HEK293 (cell line): Measurements from ENCODE around the gene BMF.

Source experiments
- CTCF ChIA-PET: fragments of 350-600 bp; formaldehyde crosslinking; extraction: SDS; loops from one replicate; lab custom pipeline; 2021; ENCODE audit warnings: antibody characterized with exemption; lab: Yijun Ruan, JAX
- POLR2A ChIA-PET: fragments of 300-600 bp; formaldehyde crosslinking; extraction: SDS; loops from one replicate; lab custom pipeline; 2020; ENCODE audit warnings: antibody characterized with exemption, inconsistent platforms; lab: Yijun Ruan, JAX
- H3K27ac ChIP-seq: fragments of 200-500 bp; sonication (Bioruptor generic); 2 replicates; pipeline ENCODE4 v1.5.1; 2014; ENCODE audit warnings: low read depth, low read length, control low read depth, inconsistent platforms; ENCODE audit errors: extremely low read depth
- H3K36me3 ChIP-seq, 2 experiments: fragments of 200-500 bp in 1 of 2; sonication (Bioruptor generic) in 1 of 2; 1 replicate in 1 of 2; 2 replicates in 1 of 2; pipeline ENCODE4 v1.5.1; 2014 to 2017; ENCODE audit warnings: inconsistent platforms in 2 of 2, low read length in 2 of 2; ENCODE audit not compliant: control insufficient read depth in 2 of 2, insufficient read depth in 1 of 2
- H3K4me1 ChIP-seq: fragments of 200-500 bp; sonication (Bioruptor generic); 2 replicates; pipeline ENCODE4 v1.5.1; 2014; ENCODE audit warnings: mild to moderate bottlenecking, low read length, inconsistent platforms; ENCODE audit not compliant: control insufficient read depth, insufficient read depth
- H3K4me3 ChIP-seq: 2 replicates; pipeline ENCODE4 v1.5.1; 2011; ENCODE audit warnings: low read depth, mild to moderate bottlenecking, control low read depth, low read length, moderate library complexity
- H3K9me3 ChIP-seq: fragments of 200-500 bp; sonication (Bioruptor generic); 2 replicates; pipeline ENCODE4 v1.5.1; 2014; ENCODE audit warnings: low read depth, low read length, inconsistent platforms; ENCODE audit not compliant: control insufficient read depth, insufficient read depth
- GLI4 ChIP-seq: fragments of 450-650 bp; formaldehyde crosslinking; IDR thresholded peaks from 2 replicates; pipeline ENCODE4 v1.5.1; 2016; ENCODE audit warnings: missing biosample characterization, missing genetic modification characterization
- KLF7 ChIP-seq: fragments of 450-650 bp; formaldehyde crosslinking; IDR thresholded peaks from 2 replicates; pipeline ENCODE4 v1.5.1; 2016; ENCODE audit warnings: missing biosample characterization, missing genetic modification characterization, borderline replicate concordance
- ZBTB17 ChIP-seq: fragments of 450-650 bp; formaldehyde crosslinking; IDR thresholded peaks from 2 replicates; pipeline ENCODE4 v1.5.1; 2016; ENCODE audit warnings: missing biosample characterization, missing genetic modification characterization
- ZNF138 ChIP-seq: fragments of 450-650 bp; formaldehyde crosslinking; IDR thresholded peaks from 2 replicates; pipeline ENCODE4 v1.5.1; 2016; ENCODE audit warnings: missing biosample characterization, missing genetic modification characterization, borderline replicate concordance
- ZNF184 ChIP-seq: fragments of 450-650 bp; IDR thresholded peaks from 2 replicates; pipeline ENCODE4 v1.5.1; 2018; ENCODE audit warnings: missing biosample characterization, mild to moderate bottlenecking, missing genetic modification characterization
- ZNF202 ChIP-seq: fragments of 450-650 bp; formaldehyde crosslinking; IDR thresholded peaks from 2 replicates; pipeline ENCODE4 v1.5.1; 2016; ENCODE audit warnings: missing biosample characterization, missing genetic modification characterization, borderline replicate concordance
- ZNF239 ChIP-seq: fragments of 450-650 bp; formaldehyde crosslinking; IDR thresholded peaks from 2 replicates; pipeline ENCODE4 v1.5.1; 2016; ENCODE audit warnings: missing biosample characterization, missing genetic modification characterization
- ZNF248 ChIP-seq: fragments of 450-650 bp; formaldehyde crosslinking; IDR thresholded peaks from 2 replicates; pipeline ENCODE4 v1.5.1; 2017; ENCODE audit warnings: missing biosample characterization, missing genetic modification characterization
- ZNF521 ChIP-seq: fragments of 450-650 bp; formaldehyde crosslinking; IDR thresholded peaks from 2 replicates; pipeline ENCODE4 v1.5.1; 2017; ENCODE audit warnings: missing biosample characterization, mild to moderate bottlenecking, missing genetic modification characterization
- ZNF585B ChIP-seq: fragments of 450-650 bp; formaldehyde crosslinking; IDR thresholded peaks from 2 replicates; pipeline ENCODE4 v1.5.1; 2016; ENCODE audit warnings: missing biosample characterization, missing genetic modification characterization
- ZNF600 ChIP-seq: fragments of 450-650 bp; formaldehyde crosslinking; IDR thresholded peaks from 2 replicates; pipeline ENCODE4 v1.5.1; 2016; ENCODE audit warnings: missing biosample characterization, missing genetic modification characterization
- ZNF623 ChIP-seq: fragments of 450-650 bp; formaldehyde crosslinking; IDR thresholded peaks from 2 replicates; pipeline ENCODE4 v1.5.1; 2016; ENCODE audit warnings: missing biosample characterization, missing genetic modification characterization
- ZNF677 ChIP-seq: fragments of 450-650 bp; IDR thresholded peaks from 2 replicates; pipeline ENCODE4 v1.5.0; 2018; ENCODE audit warnings: missing biosample characterization, mild to moderate bottlenecking, missing genetic modification characterization, moderate library complexity
- ZNF785 ChIP-seq: fragments of 450-650 bp; formaldehyde crosslinking; IDR thresholded peaks from 2 replicates; pipeline ENCODE4 v1.5.1; 2016; ENCODE audit warnings: missing biosample characterization, missing genetic modification characterization
- TF ChIP-seq, protein P1 (sequence below): fragments of 450-650 bp; formaldehyde crosslinking; IDR thresholded peaks from 2 replicates; pipeline ENCODE4 v1.5.1; 2016; ENCODE audit warnings: missing biosample characterization, missing genetic modification characterization
- TF ChIP-seq, protein P2 (sequence below): IDR thresholded peaks from 2 replicates; pipeline ENCODE4 v1.6.1; 2011; ENCODE audit warnings: mild to moderate bottlenecking, low read depth, low read length, borderline replicate concordance
- TF ChIP-seq, protein P3 (sequence below): fragments of 450-650 bp; formaldehyde crosslinking; IDR thresholded peaks from 2 replicates; pipeline ENCODE4 v1.5.1; 2016; ENCODE audit warnings: missing biosample characterization, missing genetic modification characterization
- TF ChIP-seq, protein P4 (sequence below): fragments of 450-650 bp; formaldehyde crosslinking; optimal IDR thresholded peaks from 2 replicates; pipeline ENCODE3; 2016; ENCODE audit warnings: missing biosample characterization, mild to moderate bottlenecking, missing genetic modification characterization
- TF ChIP-seq, protein P5 (sequence below): fragments of 450-650 bp; formaldehyde crosslinking; IDR thresholded peaks from 2 replicates; pipeline ENCODE4 v1.5.1; 2016; ENCODE audit warnings: missing biosample characterization, missing genetic modification characterization
- TF ChIP-seq, protein P6 (sequence below): fragments of 450-650 bp; formaldehyde crosslinking; IDR thresholded peaks from 2 replicates; pipeline ENCODE4 v1.5.1; 2017; ENCODE audit warnings: missing biosample characterization, missing genetic modification characterization

BMF gene

DNA sequence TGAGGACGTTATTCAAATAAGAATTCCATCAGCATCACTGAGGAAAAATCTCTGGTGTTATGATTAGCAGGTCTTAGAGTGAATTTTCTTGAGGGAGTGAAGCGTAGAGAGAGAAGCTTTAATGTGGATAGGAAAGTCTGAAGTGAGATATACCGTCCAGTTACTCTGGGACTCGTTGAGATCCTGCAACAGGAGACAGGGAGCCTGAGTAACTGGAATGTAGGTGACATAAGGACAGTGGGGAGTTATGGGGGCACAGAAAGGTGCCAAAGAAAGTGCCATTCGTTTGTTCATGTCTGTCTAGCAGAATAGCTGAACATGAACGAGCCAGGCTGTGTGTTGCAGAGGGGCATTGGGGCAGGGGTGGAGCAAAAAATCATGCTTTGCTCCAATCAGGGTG is 42.8 kb upstream of the BMF start:
- Histone ChIP-seq H3K27ac (no peak overlapping the region), H3K4me3 (no peak overlapping the region), H3K9me3 (no peaks in the 10 kb centered on the region), H3K4me1 (0 out of 2 replicates have a peak, but pooled peaks cover 3% of the 10 kb centered on the region), H3K36me3 (no peaks in the 10 kb centered on the region)
- ChIA-PET CTCF (no interaction called here), POLR2A (interaction anchor here (0.6 to 0.8 kb wide), 2 partner anchors 10 to 258 kb away, joined by 3 read pairs; no protein-coding TSS in a partner anchor)
- TF ChIP-seq ZNF785 (tag by site-specific recombination) (no peak), GLI4 (tag by site-specific recombination) (no peak), ZNF202 (tag by site-specific recombination) (no peak), ZNF521 (no peak), ZNF623 (no peak), ZNF600 (tag by site-specific recombination) (no peak), ZNF239 (tag by site-specific recombination) (no peak)
- TF ChIP-seq, protein P1, sequence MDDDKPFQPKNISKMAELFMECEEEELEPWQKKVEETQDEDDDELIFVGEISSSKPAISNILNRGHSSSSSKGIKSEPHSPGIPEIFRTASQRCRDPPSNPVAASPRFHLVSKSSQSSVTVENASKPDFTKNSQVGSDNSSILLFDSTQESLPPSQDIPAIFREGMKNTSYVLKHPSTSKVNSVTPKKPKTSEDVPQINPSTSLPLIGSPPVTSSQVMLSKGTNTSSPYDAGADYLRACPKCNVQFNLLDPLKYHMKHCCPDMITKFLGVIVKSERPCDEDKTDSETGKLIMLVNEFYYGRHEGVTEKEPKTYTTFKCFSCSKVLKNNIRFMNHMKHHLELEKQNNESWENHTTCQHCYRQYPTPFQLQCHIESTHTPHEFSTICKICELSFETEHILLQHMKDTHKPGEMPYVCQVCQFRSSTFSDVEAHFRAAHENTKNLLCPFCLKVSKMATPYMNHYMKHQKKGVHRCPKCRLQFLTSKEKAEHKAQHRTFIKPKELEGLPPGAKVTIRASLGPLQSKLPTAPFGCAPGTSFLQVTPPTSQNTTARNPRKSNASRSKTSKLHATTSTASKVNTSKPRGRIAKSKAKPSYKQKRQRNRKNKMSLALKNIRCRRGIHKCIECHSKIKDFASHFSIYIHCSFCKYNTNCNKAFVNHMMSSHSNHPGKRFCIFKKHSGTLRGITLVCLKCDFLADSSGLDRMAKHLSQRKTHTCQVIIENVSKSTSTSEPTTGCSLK (tag by site-specific recombination), result no peak
- TF ChIP-seq, protein P2, sequence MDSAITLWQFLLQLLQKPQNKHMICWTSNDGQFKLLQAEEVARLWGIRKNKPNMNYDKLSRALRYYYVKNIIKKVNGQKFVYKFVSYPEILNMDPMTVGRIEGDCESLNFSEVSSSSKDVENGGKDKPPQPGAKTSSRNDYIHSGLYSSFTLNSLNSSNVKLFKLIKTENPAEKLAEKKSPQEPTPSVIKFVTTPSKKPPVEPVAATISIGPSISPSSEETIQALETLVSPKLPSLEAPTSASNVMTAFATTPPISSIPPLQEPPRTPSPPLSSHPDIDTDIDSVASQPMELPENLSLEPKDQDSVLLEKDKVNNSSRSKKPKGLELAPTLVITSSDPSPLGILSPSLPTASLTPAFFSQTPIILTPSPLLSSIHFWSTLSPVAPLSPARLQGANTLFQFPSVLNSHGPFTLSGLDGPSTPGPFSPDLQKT, result no peak
- TF ChIP-seq, protein P3, sequence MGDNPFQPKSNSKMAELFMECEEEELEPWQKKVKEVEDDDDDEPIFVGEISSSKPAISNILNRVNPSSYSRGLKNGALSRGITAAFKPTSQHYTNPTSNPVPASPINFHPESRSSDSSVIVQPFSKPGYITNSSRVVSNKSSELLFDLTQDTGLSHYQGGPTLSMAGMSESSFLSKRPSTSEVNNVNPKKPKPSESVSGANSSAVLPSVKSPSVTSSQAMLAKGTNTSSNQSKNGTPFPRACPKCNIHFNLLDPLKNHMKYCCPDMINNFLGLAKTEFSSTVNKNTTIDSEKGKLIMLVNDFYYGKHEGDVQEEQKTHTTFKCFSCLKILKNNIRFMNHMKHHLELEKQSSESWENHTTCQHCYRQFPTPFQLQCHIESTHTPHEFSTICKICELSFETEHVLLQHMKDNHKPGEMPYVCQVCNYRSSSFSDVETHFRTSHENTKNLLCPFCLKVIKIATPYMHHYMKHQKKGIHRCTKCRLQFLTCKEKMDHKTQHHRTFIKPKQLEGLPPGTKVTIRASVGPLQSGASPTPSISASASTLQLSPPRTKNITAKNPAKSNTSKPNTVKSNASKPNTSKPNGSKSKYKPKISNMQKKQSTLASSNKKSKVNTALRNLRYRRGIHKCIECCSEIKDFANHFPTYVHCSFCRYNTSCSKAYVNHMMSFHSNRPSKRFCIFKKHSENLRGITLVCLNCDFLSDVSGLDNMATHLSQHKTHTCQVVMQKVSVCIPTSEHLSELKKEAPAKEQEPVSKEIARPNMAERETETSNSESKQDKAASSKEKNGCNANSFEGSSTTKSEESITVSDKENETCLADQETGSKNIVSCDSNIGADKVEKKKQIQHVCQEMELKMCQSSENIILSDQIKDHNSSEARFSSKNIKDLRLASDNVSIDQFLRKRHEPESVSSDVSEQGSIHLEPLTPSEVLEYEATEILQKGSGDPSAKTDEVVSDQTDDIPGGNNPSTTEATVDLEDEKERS (tag by site-specific recombination), result no peak

DNA sequence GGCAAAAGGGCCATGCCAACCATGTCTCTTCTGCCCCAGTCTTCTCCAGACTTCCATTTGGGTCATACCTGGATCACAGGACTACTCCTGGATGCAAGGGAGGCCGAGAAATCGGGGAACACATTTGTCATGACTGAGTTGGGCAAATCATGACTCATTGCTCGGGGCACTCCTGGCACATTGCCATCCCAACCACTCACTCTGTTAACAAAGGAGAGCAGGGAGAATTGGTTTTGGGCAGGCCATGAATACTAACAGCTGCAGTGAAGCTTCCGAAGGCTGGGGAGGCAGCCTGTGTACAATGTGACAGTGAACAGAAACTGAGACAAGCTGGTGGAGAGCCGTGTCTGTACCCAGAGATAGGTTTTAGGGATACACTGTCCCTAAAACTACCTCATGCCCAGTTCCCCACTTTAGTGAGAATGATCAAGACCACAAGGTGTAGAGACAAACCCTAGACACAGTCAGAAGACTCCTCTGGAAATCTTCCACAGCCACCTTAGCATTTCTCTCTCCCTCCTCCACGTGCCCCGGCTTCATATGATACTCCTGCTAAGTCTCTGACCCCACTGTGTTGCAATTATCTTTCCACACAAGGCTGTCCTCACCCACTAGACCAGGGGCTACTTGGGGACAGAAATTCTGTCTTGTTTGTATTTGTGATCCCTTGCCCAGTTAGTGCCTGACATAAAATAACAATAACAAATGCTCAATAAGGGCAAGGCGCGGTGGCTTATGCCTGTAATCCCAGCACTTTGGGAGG is 41.7 kb upstream of the BMF start:
- Histone ChIP-seq H3K36me3 (no peaks in the 10 kb centered on the region), H3K27ac (no peak overlapping the region), H3K4me1 (0 out of 2 replicates have a peak, but pooled peaks cover 3% of the 10 kb centered on the region), H3K9me3 (no peaks in the 10 kb centered on the region), H3K4me3 (no peak overlapping the region)
- CTCF ChIA-PET, result no interaction called here
- POLR2A ChIA-PET, result no interaction called here
- TF ChIP-seq, protein P4, sequence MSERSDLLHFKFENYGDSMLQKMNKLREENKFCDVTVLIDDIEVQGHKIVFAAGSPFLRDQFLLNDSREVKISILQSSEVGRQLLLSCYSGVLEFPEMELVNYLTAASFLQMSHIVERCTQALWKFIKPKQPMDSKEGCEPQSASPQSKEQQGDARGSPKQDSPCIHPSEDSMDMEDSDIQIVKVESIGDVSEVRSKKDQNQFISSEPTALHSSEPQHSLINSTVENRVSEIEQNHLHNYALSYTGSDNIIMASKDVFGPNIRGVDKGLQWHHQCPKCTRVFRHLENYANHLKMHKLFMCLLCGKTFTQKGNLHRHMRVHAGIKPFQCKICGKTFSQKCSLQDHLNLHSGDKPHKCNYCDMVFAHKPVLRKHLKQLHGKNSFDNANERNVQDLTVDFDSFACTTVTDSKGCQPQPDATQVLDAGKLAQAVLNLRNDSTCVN (tag by site-specific recombination), result no peak
- TF ChIP-seq, protein P5, sequence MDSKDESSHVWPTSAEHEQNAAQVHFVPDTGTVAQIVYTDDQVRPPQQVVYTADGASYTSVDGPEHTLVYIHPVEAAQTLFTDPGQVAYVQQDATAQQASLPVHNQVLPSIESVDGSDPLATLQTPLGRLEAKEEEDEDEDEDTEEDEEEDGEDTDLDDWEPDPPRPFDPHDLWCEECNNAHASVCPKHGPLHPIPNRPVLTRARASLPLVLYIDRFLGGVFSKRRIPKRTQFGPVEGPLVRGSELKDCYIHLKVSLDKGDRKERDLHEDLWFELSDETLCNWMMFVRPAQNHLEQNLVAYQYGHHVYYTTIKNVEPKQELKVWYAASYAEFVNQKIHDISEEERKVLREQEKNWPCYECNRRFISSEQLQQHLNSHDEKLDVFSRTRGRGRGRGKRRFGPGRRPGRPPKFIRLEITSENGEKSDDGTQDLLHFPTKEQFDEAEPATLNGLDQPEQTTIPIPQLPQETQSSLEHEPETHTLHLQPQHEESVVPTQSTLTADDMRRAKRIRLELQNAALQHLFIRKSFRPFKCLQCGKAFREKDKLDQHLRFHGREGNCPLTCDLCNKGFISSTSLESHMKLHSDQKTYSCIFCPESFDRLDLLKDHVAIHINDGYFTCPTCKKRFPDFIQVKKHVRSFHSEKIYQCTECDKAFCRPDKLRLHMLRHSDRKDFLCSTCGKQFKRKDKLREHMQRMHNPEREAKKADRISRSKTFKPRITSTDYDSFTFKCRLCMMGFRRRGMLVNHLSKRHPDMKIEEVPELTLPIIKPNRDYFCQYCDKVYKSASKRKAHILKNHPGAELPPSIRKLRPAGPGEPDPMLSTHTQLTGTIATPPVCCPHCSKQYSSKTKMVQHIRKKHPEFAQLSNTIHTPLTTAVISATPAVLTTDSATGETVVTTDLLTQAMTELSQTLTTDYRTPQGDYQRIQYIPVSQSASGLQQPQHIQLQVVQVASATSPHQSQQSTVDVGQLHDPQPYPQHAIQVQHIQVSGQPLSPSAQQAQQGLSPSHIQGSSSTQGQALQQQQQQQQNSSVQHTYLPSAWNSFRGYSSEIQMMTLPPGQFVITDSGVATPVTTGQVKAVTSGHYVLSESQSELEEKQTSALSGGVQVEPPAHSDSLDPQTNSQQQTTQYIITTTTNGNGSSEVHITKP (tag by site-specific recombination), result peak; percentile 34; the same call in 1 of the 2 replicates
- TF ChIP-seq ZNF184 (tag by site-specific recombination) (no peak), ZNF138 (tag by site-specific recombination) (no peak), ZNF248 (tag by site-specific recombination) (no peak), ZNF585B (tag by site-specific recombination) (no peak), ZBTB17 (peak; percentile 50), ZNF677 (no peak), KLF7 (tag by site-specific recombination) (no peak)
- TF ChIP-seq, protein P6, sequence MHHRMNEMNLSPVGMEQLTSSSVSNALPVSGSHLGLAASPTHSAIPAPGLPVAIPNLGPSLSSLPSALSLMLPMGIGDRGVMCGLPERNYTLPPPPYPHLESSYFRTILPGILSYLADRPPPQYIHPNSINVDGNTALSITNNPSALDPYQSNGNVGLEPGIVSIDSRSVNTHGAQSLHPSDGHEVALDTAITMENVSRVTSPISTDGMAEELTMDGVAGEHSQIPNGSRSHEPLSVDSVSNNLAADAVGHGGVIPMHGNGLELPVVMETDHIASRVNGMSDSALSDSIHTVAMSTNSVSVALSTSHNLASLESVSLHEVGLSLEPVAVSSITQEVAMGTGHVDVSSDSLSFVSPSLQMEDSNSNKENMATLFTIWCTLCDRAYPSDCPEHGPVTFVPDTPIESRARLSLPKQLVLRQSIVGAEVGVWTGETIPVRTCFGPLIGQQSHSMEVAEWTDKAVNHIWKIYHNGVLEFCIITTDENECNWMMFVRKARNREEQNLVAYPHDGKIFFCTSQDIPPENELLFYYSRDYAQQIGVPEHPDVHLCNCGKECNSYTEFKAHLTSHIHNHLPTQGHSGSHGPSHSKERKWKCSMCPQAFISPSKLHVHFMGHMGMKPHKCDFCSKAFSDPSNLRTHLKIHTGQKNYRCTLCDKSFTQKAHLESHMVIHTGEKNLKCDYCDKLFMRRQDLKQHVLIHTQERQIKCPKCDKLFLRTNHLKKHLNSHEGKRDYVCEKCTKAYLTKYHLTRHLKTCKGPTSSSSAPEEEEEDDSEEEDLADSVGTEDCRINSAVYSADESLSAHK (tag by site-specific recombination), result no peak
